ENCODE data around the gene PYGO2.

GRCh38 chr1:154952664-154953063 lies 8.9 kb downstream of the PYGO2 start:
- TF ChIP-seq CTCF (IDR thresholded peaks at IDR 0.05) (no peak), POLR2A (IDR thresholded peaks at IDR 0.05) (no peak)
